ENCODE measurements around the gene WDR70.

- TF ChIP-seq CTCF (conservative IDR thresholded peaks at IDR 0.05 in 1 of 2, IDR thresholded peaks at IDR 0.05 in 1 of 2; ENCODE audit: low read depth in 1 of 2, low read length in 2 of 2) (no peak), EZH2 (IDR thresholded peaks at IDR 0.05; ENCODE audit: low read length, missing control alignments) (no peak)
Measured at GRCh38 chr5:37517686-37518085, 138.6 kb downstream of the WDR70 start.

Data from fibroblast of lung (primary cell).